GM10847 (cell line): Measurements from ENCODE around the gene CEP57.

Experiments used
- POLR2A ChIP-seq: IDR thresholded peaks from 2 replicates; pipeline ENCODE4 v1.6.1; 2011; ENCODE audit not compliant: insufficient read length; ENCODE audit errors: extremely low read depth

The CEP57 gene

GRCh38 chr11:95790123-95790932 lies at the start of gene CEP57:
TSS of gene CEP57 (plus strand) at chr11:95790498. CDS start at chr11:95790699, 201 bp downstream.
- TF ChIP-seq POLR2A: peak; percentile 63

GRCh38 chr11:95750101-95750500 lies 40.2 kb upstream of the CEP57 start:
- no peak for TF ChIP-seq POLR2A

DNA sequence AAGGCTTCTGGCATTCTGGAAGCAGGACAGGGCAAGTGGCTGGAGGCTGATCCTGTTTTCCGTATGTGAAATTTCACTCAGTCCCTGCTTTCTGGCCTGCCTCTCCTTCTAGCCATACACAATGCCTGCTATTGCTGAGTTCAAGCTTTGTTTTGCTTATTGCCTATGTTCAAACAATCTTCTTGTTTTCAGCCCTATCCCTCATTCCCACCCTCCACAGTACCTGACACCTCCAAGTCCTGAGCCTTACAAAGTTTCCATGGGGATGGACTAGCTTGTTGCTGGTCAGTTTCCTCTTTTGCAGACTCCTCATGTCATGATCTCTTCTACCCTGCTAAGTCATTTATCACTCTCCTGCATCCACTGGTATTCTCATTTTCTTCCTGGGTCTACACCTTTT lies 38.8 kb upstream of the CEP57 start:
- no peak for TF ChIP-seq POLR2A

GRCh38 chr11:95760941-95761340 lies 29.4 kb upstream of the CEP57 start:
- no peak for TF ChIP-seq POLR2A

DNA sequence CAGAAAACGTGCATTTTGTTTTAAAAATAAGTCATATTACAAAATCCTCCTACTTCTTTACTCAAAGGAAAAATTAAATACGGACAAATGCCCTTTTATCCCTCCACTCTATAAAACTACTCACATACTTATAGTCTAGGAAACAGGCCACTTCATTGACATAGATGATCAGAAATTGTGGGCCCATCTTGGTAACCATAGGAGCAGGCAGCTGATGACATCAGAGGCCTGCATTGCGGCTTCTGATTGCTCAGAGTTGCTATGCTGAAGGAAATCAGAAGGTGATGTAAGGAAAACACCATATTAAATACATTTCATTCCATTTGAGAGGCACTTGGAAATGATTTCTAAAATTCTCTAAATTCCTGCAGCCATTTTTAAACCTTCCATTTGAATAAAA lies 27.8 kb upstream of the CEP57 start:
- no peak for TF ChIP-seq POLR2A

GRCh38 chr11:95764267-95764898 lies 25.9 kb upstream of the CEP57 start:
- TF ChIP-seq POLR2A: no peak

DNA sequence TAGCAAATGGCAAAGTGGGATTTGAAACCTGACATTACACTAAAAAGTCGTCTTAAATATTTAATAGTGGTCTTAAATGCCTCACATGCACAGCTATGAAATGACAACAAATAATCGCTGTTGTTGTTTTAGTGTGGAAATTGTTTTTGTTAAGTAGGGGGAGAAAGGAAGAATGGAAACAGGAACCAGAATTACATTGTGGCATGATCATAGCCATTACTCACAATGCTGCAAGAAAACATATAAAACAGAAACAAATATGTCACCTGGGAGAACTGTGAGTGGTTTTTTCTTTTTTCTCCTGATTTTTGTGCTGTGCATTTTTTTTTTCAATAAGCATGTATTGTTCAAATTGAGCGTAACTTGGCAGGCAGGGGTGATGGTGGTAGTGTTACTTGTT lies 23.6 kb upstream of the CEP57 start:
- TF ChIP-seq POLR2A: no peak

DNA sequence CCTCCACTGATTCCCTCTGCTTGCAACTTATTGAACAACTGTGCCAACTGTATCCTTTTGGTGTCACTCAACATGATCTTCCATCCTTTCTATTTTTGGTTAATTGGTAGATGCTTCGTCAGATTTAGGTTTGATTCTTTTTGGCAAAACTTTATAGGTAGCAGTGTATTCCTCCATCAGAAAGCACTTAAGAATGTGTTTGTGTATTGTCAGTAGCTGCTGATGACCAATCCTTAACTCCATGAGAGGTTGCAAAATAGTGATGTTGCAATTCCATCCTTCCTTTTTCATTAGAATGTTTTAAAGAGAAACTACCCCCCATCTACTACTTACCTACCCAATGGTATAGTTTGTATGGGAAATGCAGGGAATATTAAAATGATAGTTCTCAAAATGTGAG lies 22.8 kb upstream of the CEP57 start:
- TF ChIP-seq POLR2A: no peak

GRCh38 chr11:95768521-95768920 lies 21.8 kb upstream of the CEP57 start:
- TF ChIP-seq POLR2A: no peak

- TF ChIP-seq POLR2A: no peak
Measured at GRCh38 chr11:95776859-95777258, 13.4 kb upstream of the CEP57 start.

DNA sequence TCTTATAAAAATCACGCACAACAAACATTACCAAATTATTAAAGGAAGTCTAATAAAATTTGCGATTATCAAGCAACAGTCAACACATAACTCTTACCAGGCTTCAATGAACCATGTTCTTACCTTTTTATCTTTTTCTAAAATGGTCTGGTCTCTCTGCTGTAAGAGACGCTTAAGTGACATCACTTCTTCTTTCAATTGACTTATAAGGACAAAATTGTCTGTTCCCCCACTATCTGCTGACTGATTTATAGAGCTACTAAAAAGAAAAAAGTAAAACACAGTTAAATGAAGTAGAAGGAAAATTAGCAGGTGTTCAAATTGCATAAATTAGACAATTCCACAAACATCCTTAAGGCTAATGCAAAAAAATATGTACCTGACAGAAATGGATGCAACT lies 11.6 kb upstream of the CEP57 start:
- TF ChIP-seq POLR2A: no peak

DNA sequence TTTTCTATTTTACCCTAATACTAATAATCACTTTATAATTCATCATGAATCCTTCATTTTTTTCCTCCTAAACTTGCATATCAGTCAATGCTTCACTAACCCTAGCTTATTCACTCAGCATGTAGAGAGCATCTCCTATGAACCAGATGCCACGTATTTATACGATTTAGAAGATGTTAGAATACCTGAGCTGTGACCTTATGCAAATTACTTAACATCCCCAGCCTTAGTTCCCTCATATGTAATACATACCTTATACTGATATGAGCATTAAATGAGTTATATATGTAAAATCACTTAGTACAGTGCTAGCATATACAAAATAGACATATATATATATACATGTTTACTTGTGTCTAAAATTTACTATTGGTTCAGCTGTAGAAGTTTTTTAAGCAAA lies 9.8 kb upstream of the CEP57 start:
- no peak for TF ChIP-seq POLR2A

GRCh38 chr11:95788921-95789505 lies 1.3 kb upstream of the CEP57 start:
- TF ChIP-seq POLR2A: no peak

DNA sequence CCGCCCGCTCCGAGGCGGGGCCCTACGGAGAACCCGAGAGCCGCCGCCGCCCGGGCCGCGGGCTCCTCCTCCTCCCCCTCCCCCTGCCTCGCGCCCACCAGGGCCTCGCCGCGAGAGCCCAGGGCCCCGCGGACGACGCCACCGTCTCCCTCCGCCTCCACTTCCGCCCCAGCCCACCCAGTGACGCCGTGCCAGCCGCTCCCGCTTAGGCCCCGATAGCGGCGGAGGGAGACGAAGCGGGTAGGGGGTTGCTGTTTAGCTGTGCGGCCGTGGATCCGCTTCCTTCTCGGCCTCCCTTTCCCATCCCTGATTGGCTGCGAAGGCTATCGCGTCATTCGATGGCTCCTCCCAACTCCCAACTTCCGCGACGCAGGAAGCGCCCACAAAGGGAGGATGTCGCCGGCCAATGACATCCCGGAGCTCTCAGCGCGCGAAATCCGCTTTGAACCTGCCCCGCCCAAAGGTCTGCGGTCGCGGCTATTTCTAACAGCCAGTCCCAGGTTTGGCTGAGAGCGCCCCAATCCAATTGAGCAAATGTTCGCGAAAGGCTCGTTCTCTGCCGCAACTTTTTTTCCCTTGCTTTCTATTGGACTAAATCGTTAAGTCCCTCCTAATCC lies 684 bp upstream of the CEP57 start, which contains the start of gene FAM76B:
Gene FAM76B (minus strand): TSS at position 277 of the 617 bp plus-strand sequence. CDS start 304 bp downstream, outside the sequence.
- TF ChIP-seq POLR2A: peak; percentile 84

DNA sequence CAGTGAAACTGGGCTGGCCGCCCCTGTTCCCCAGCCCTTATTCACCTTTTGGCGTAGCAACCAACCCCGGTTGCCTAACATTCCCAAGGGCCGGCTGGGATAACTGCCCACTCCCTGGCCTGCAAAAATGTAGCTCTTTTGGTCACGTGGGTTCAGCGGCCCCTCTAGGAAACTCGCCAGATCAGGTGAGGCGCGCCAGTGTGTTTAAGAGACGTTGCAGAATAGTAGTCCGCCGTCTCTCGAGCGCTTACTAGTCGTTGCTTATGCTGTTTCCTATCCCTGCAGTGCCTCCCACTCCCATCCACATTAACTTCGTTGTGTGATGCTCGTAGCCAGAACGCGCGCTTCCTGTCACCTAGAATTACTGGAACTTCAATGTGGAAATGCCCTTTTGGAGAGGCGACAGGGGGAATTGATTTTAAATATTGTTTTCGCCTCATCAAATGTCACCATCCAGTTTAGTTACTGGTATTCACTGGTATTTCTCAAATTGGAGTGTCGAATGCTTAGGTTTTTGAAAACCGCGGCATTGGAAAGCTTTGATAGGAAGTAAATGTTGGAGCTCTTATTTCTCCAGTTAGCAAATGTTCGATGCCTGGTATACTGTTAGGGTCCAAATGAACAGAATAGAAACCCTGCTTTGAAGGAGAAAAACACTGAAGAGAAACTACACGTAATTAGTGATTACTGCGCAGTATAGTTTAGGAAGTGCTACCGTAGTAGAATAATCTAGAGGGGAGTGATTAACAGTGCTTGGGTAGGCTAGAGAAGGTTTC lies 823 bp downstream of the CEP57 start:
- TF ChIP-seq POLR2A: no peak
